ENCODE measurements around the gene MSANTD3.
"Not testable (repeated sequence)": the region's sequence is repeated elsewhere in the genome, so short reads cannot be mapped to it uniquely, and the experiment has no call there.

Gene MSANTD3

DNA sequence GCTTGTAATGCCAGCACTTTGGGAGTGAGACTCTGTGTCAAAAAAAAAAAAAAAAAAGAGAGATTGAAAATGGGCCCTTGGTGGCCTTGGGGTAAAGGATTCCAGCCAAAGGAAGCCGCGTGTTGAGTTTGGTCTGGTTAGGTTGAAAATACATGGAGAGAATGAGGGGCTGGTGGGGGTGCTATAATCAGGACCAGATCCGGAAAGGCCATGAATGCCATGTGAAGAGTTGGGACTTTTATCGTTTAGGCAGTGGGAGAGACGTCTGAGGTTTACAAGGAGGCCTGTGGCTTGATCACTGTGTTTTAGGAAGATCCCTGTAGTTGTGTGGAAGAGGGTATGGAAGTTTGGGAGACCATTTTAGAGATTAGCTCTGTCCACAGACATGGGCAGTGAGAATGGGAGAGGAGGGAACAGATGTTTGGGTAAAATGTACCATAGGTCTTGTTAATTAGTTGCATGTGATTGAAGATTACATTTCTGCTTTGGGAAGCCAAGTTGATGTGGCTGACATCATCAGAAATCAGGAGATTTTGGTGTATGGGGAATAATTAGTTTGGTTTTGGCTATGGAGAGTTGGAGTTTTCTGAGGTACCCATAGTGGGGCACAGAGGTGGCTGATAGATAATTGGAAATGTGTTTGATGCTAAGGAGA, 3.5 kb downstream of the MSANTD3 start:
- no peak for FAIRE-seq

DNA sequence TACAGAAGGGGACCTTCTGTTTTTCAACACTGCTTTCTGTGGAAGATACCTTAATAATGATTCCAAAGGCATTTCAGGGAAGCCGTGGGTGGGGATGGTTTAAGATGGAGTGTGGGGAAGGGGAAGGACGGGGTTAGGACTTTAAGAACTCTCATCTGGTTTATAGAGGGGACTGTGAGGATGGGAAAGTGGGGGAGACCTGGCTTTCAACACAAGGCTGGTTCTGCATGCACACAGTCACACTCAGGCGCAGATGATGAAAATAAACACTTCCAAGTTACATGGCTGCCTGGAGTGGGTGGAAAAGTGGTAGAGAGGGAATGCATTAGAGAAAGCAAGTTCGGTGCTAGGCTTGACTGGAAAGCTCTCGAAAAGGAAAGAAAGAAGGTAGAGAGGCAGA, 4.9 kb downstream of the MSANTD3 start:
- FAIRE-seq = no peak

DNA sequence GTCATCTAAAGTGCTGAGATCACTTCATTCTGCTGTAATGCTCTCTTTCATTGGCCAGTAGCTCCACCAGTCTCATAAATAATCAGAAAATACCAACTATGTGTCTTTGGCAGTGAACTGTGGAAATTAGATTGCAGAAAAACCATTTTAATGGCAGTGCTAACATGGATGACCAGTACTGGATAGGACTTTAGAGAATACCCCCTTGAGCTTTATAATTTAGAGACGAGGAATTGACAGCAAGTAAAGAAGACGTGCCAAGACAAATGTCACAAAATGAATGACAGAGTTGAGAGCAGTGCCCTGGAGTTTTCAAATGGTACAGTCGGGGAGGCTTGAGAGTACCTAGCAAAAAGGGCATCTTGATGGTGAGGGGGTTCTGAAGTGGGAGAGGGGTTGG, 5.8 kb downstream of the MSANTD3 start:
- no peak for FAIRE-seq

DNA sequence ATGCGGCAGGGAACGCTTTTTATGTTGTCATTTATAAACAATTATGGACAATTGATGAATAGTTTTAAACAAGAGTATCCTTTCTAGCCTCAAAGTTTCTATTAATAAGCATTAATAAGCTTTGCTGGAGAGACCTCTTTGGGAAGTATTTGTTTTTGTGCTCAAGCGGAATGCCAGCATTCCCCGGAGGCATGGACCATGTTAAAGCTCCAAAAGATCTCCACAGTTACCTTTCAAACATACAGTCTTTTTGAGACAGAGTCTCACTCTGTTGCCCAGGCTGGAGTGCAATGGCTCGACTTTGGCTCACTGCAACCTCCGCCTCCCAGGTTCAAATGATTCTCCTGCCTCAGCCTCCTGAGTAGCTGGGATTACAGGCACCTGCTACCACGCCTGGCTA, 9.6 kb downstream of the MSANTD3 start:
- FAIRE-seq = no peak

DNA sequence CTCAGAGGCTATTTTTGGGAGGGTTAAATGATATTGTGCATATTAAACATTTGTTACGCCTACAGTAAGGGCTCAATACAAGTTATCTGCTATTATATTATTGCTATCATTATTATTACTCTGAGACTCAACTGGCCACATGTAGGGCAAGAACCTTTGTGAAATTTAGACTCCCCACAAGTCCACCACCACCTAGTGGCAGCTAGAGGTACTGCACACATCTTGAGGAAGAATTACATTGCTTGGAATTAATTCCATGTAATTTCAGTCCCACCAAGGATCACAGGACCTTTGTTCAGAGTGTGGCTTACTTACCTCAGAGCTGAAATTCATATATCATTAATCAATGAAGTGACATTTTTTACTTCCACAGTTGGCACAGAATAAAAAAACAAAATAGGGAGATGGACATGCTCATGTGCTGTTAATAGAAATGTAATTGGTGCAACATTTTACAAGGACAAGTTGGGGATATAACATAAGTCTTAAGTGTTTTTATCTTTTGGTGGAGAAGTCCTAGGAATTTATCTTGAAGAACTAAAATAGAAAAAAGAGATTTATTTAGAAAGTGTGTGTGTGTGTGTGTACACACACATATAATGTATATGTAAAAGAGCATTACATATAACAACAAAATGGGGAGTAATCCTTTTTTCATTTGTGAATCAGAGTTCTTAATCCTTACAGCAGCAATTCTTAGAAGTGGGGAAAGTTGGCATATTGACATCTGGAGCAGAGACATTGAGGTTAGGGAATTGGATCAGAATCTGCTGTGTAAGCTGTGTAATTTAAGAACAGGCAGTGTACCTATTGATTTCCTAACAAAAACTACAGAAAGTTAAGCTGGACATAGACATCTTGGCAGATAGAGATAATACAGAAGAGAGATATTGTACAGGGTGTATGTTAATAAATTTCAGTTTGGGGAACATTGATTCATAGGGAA, 11.2 kb downstream of the MSANTD3 start:
- peak; percentile 80 for FAIRE-seq

DNA sequence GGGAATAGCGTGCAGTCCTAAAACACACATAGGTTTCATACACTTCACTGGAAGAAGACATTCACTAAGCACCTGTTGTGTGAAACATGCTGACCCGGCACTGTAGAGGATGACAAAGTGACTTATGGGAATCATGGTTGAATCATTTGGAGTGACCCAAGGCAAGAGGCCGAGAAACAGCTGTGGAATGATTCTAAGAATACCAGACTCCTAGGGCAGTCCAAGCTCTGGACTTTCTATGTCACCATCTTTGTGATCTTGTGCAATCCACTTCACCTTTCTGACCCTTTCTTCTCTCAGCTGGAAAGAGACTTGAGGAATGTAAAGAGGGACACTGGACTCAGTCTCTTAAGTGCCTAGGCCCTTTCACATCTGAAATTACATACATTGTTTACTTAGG, 13.1 kb downstream of the MSANTD3 start:
- no peak for FAIRE-seq

DNA sequence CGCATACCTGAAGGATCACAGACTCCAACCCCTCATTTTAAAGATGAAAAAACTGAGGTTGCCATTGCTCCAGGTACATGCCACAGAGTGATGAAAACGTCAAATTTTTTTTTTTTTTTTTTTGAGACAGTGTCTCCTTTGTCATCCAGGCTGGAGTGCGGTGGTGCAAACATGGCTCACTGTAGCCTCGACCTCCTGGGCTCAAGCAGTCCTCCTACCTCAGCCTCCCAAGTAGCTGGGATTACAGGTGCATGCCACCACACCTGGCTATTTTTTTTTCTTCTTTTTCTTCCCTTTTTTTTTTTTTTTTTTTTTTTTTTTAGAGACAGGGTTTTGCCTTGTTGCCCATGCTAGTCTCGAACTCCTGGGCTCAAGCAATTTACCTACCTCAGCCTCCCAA, 13.5 kb downstream of the MSANTD3 start:
- FAIRE-seq = not testable (repeated sequence)

DNA sequence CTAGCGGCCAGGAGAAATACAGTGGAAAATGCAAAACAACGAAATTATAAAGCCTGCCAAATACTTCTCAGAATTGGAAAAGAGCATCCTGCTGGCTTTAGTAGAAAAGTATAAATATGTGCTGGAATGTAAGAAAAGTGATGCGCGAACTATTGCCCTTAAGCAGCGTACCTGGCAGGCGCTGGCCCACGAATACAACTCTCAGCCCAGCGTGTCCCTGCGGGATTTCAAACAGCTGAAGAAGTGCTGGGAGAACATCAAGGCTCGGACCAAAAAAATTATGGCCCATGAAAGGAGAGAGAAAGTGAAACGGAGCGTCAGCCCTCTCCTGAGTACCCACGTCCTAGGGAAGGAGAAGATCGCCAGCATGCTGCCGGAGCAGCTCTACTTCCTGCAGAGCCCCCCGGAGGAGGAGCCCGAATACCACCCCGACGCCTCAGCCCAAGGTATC, 15.0 kb downstream of the MSANTD3 start:
- no peak for FAIRE-seq

DNA sequence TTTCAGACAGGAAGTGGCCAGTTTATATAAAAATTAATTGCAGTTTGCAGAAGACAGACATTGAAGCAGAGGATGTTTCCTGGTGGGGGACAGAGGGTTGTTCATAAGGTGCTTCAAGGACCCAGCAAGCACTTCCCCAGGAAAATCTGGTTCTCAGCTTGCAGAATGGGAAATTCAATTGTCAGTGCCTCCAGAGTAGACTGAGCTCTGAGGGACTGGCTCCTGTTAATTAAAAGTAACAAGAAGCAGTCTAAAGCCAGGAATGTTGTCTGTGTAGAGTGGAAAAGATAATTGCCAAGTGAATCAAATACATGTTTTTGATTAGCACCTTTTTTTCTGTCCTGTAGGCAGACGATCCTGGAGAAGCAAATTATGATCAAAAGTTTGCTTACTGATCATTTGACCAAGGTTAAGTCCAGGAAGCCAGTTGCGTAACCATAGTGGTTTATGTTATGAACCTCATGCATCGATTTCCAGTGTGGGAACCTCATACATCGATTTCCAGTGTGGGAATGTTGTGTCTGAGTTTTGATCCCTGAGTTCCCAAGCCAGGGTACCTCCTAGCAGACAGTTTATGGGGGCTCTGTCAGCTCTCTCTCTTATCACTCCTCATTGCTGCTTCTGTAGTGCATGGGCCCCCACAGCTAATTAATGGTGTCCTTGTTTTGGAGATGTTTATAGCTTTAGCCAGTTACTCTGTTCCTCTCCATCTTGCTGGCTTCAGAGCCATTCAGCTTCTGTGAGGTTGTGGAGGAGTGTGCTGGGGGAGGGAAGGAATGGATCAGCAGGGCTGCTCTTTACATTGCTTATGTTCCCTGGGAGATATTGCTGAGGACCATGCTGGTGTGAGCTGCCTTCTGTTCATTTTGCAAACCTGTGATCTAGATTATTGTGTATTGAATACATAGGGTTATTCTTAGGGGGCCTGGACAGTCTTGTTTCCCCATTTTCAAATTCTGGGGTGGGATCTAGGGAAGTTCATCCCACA, 17.1 kb downstream of the MSANTD3 start:
- no peak for FAIRE-seq

DNA sequence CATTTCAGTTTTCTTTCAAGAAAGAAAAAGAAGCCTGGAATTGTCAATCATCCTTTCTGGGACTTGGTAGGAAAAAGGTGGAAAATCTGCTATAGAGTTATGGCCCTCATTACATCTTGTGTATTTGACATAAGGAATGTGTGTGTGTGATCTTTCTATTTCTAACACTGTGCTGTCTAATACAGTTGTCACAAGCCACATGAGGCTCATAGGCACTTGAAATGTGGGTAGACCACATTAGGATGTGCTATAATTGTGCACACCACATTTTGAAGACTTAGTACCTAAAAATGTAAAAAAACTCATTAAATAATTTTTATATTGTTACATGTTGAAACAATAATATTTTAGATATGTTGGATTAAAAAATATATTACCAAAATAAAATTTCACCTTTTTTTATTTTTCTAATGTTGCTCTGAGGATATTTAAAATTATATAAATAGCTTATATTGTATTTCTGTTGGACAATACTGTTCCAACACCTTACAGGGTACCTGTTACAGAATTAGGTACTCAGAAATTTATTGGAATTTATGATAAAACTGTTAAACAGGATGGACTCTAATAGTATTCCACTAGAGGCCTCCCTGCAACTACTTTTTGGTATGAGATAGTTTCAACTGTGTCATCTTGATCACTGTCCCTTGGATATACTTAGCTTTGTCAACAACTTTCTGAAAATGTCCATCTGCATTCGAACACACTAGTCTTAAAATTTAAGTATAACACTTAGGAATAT, 18.4 kb downstream of the MSANTD3 start:
- FAIRE-seq = peak; percentile 21

DNA sequence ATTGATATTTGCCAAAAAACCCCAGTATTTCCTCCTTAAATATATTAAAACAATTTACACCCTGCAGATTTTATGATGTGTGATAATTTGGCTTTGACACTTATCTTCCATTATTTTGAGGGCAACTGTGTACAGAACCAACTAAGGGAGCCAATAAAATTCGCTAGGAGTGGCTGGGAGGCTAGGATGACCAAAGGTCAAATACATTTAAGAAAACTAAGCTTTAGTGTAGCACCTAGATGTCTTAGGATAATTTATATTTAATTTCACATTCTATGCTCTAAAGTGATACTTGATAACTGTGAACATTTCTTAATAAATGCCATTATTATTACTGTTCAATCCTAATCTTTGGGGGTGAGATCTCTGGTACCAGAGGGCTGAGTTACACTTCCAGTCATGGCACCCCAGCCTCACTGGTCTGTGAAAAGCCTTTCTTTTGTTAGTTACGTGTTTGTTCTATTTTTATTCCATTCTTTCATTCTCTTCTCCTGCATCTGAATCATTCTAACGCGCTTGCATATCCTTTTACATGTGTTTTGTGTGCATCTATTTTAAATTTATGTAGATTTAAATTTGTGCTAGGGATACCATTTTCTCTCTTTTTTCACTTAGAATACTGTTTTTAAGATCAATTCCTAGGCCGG, 19.1 kb downstream of the MSANTD3 start:
- FAIRE-seq = no peak

DNA sequence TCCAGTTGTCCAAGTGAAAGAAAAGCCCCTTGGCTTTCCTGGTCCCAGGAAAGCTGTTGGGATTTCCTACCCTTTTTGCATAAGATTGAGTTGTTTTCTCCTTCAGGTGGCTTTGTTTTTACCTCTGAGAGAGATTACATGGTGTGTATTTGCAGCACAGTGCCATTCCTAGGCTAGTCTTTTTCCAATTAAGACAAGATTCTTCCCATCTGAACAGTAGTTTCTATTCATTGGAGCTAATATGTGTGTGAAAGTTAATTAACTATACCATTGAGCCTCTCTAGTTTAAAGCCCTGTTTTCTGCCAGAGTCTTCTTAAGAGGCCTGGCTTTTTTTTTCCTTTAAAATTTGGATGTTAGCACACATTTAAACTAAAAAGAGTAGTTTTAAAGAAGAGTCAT, 20.1 kb downstream of the MSANTD3 start:
- FAIRE-seq = no peak

DNA sequence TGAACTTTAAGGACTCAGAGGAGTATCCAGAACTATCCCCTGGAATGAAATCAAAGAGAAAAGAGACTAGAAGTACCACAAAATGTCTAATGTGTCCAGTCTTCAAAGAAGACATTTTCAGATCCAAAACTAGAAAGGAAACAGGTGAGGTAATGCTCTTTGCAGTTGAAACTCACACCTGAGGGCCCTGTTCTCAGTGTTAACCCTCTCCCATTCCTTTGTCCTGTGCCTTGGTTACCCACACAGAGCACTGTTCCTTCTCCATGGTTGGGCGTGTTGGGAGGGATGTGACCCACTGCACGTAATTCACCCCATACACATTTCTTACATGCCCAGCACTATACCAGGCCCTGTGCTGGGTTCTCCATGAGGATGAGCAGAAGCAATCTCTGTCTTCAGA, 21.3 kb downstream of the MSANTD3 start:
- FAIRE-seq = no peak

DNA sequence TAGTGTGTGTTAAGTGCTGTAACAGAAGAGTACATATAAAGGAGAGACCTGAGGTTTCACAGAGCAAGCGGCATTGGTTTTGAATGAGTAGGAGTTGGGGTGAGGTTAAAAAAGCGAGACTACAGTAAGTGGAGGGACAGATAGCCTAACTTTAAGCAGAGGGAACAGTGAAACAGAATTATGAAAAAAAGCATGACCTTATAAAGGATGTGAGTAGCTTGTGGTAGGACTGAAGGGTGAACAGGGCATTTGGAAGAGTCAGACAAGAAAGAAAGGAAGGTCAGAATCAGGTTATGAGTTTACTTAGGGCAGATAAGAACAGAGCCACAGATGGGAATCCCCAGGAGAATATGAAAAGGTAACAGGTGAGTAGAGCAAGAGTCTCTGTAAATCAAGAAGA, 22.5 kb downstream of the MSANTD3 start:
- FAIRE-seq = no peak

DNA sequence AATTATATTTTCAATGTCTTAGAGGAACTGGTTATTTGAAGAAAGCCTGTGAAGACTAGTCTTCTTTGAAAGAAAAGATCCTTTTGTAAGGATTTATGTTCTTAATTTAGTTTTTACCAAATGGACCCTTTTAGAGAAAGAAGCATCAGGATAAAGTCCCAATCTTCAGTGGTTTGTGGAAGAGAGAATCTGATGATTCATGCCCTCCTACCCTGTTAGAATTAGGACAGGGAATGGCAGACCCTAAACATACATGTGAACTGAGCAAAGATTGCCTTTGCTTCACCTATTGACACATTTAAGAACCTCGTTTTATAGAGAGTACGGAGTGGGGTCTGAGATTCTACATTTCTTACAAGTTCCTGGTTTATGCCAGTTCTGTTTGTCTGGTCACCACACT, 26.0 kb downstream of the MSANTD3 start:
- no peak for FAIRE-seq

DNA sequence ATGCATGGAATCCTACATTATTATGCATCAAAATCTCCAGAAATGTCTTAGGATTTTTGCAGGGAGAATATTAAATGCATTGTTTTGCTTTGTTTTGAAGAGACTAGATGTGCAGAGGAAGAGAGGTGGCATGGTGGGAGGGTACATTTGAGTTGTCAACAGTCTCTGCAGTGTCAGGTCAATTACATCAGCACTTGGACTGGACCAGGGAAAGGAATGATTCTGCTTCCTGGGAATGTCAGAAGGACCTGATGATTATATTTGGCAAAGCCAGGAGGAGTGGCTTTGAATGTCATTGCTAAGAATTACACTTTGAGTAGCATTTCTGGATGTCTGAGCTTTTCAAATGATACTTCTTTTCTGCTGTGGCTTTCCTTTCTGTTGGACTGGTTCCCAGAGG, 28.5 kb downstream of the MSANTD3 start:
- FAIRE-seq = no peak

DNA sequence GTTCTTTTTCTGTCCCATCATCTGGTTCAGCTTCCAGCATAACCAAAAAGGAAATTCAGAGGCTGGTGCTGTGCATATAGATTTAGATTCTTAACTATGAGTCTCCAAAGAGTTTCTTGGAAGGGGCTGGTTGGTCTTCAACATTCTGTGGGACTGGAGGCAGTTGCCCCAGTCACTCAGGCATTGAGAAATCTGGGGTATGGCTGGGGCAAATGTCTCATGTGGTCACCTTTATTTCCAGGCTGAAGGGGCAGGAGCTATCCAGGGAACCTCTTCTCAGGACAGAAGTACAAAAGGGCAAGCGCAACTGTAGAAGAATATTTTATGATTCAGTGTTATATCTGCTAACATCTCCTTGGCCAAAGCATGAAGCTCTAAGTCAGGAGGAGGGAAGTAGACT, 30.6 kb downstream of the MSANTD3 start:
- no peak for FAIRE-seq

DNA sequence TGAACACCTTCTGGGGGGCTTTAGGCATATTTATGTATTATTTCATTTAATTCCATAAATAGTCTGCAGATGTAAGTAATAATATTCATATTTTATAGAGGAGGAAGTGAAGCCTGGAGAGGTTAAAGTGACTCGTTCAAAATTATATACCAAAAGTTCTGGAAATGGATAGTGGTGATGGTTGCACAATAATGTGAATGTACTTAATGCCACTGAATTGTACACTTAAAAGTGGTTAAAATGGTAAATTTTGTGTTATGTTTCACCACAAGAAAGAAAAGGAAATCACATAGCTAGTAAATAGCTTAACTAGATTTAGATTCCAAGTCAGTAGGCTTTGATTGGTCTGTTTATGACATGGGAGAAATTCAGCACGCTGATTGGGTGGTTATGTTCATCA, 33.0 kb downstream of the MSANTD3 start:
- no peak for FAIRE-seq

DNA sequence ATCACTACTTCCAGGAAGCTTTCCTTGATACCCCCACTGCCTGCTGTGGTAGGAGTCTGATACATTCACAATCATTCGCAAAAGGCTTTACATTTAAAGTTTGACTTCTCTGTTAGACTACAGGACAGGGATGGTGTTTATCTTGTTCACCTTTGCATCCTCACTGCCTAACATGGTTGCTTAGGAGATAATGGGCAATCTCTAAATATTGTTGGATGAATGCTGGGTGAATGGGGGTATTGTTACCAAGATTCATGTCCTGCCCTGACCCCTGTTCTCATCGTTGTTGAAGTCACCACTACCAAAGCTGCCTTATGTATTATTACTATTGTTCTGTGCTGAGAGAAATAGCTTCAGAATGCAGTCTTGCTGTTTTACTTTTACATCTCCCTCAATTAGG, 38.3 kb downstream of the MSANTD3 start:
- FAIRE-seq = no peak

DNA sequence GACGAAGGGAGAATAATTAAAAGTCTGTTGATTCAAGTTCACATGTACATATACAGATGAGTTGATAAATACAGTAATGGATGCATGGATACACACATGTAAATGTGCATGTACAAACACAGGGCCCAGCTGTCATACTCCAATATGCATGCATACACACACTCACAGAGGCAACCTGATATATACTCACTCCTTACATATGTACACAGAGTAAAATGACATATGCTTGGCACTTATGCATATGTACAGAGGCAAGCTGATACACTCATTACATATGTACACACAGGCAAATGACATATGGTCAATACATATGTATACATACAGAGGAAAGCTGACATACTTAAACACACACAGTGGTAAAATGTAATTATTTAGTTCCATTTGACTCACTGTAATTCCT, 38.8 kb downstream of the MSANTD3 start:
- no peak for FAIRE-seq

DNA sequence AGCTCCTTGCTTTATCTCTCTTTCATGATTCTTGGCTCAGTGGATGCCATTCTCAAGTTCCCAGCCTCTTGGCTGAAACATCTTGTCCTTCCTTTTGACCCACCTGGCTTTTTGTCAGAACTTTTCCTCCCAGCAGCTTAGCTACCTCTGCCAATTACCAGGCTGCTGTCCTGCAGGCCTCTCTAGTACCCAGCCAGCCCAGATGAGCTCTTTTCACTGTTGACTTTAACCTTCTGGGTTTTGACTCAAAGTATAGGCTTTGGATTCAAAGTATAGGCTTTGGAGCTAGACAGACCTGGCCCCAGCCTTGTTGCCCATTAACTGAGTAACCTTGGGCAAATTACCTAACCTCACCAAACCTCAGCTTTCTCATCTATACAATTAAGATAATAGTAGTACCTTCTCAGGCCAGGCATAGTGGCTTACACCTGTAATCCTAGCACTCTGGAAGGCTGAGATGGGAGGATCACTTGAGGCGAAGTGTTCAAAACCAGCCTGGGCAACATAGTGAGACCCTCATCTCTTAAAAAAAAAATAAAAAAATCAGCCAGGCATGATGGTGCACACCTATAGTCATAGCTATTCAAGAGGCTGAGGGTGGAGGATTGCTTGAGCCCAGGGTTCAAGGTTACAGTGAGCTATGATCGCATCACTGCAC, 39.4 kb downstream of the MSANTD3 start:
- FAIRE-seq = no peak

Data from G401.6 (cell line).